Gastrocnemius medialis (tissue), 4 donors: ENCODE data around the gene PGGT1B.

Experiments used
- POLR2A ChIP-seq, 2 donors: fragments of 450-650 bp; IDR thresholded peaks; one replicate each; pipeline ENCODE4 v1.6.1; 2017; ENCODE audit warnings: antibody characterized with exemption in 2 of 2, mild to moderate bottlenecking in 2 of 2, moderate library complexity in 2 of 2
- TF ChIP-seq, protein P1 (sequence below), 5 experiments: fragments of 450-650 bp in 3 of 5; fragments of 200-600 bp in 2 of 5; sonication (generic) in 2 of 5; IDR thresholded peaks in 4 of 5; conservative IDR thresholded peaks in 1 of 5; 1 replicate in 4 of 5; 2 replicates in 1 of 5; pipeline ENCODE4 v1.5.1; 2016 to 2019; ENCODE audit warnings: antibody characterized with exemption in 5 of 5, mild to moderate bottlenecking in 3 of 5, moderate library complexity in 3 of 5

- no peak for TF ChIP-seq POLR2A (IDR thresholded peaks at IDR 0.05)
- TF ChIP-seq, protein P1, sequence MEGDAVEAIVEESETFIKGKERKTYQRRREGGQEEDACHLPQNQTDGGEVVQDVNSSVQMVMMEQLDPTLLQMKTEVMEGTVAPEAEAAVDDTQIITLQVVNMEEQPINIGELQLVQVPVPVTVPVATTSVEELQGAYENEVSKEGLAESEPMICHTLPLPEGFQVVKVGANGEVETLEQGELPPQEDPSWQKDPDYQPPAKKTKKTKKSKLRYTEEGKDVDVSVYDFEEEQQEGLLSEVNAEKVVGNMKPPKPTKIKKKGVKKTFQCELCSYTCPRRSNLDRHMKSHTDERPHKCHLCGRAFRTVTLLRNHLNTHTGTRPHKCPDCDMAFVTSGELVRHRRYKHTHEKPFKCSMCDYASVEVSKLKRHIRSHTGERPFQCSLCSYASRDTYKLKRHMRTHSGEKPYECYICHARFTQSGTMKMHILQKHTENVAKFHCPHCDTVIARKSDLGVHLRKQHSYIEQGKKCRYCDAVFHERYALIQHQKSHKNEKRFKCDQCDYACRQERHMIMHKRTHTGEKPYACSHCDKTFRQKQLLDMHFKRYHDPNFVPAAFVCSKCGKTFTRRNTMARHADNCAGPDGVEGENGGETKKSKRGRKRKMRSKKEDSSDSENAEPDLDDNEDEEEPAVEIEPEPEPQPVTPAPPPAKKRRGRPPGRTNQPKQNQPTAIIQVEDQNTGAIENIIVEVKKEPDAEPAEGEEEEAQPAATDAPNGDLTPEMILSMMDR (IDR thresholded peaks at IDR 0.05 in 4 of 5, conservative IDR thresholded peaks at IDR 0.05 in 1 of 5): no peak
Measured at GRCh38 chr5:115168829-115169486, 93.7 kb downstream of the PGGT1B start.
